Measurements from ENCODE around the gene PKP4.
A peak's percentile ranks its signal among the peaks of the same experiment; 100 is the strongest.
"Not testable (repeated sequence)": the region's sequence is repeated elsewhere in the genome, so short reads cannot be mapped to it uniquely, and the experiment has no call there.

The PKP4 gene

GRCh38 chr2:158473300-158473699 lies 16.5 kb downstream of the PKP4 start:
- DNase-seq (ENCODE audit: low spot score) = not testable (repeated sequence)

DNA sequence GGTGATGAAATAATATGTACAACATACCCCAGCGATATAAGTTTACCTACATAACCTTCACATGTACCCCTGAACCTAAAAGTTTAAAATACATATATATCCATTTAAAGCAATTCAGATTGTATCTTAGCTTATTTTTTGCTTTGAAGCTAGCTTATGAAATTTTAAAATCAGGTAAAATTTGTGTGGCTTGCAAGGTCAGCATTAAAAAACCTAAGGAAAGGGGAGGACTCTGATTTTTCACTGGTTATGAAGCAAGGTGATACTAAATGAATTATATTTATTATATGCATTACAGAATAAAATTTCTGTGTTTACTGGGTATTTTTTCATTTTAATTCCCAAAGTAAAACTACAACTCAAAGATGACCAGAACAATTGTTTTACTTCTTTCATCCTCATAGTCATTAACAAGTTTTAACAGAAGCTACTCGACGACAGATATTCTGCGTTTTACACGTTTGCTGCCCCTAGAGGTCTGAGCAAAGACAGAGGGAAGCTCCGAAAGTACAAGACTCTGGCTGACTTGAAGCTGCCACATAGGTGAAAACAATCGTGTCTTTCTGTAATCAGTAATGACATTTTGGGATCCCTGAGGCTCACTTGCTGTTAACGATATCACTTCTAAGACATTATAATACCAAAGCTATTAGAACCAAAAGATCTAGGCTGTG lies 17.1 kb downstream of the PKP4 start:
- DNase-seq (ENCODE audit: low spot score) = no peak

- DNase-seq (ENCODE audit: low spot score) = not testable (repeated sequence)
Measured at GRCh38 chr2:158474526-158475011, 17.8 kb downstream of the PKP4 start.

DNA sequence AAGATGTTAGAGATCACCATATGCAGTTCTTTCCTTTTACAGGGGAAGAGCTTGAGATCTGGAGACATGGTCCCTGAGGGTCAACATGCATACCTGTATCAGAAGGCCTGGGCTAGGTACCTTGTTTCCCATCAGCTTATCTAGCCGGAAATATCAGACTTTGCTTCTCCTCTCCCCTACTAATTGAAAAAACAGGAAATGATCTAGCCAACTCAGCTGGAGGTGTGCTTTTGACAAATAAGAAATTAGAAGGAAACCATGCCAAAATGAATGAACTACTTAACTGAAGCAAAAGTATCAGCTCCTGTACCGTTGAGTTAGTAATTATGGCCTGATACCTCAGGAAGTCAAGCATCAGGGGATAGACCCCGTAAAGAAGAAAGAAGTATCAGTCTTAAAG lies 20.4 kb downstream of the PKP4 start:
- DNase-seq (ENCODE audit: low spot score) = no peak

- DNase-seq (ENCODE audit: low spot score) = no peak
Measured at GRCh38 chr2:158478237-158478636, 21.5 kb downstream of the PKP4 start.

- DNase-seq (ENCODE audit: low spot score) = no peak
Measured at GRCh38 chr2:158478816-158479215, 22.1 kb downstream of the PKP4 start.

GRCh38 chr2:158481116-158481515 lies 24.4 kb downstream of the PKP4 start:
- DNase-seq (ENCODE audit: low spot score) = no peak

DNA sequence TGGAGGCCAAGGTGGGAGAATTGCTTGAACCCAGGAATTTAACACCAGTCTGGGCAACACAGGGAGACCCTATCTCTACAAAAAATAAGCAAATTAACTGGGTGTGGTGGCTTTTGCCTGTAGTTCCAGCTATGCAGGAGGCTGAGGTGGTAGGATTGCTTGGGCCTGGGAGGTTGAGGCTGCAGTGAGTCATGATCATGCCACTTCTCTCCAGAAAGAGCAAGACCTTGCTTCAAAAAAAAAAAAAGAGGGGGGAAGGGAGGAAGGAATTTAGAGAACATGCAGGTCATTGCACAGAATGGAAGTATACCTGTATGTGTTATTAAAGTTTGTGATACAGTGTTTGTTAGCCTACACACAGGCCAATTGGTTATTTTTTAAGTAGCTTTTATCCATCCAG lies 25.8 kb downstream of the PKP4 start:
- no peak for DNase-seq (ENCODE audit: low spot score)

- no peak for DNase-seq (ENCODE audit: low spot score)
Measured at GRCh38 chr2:158484892-158485556, 28.3 kb downstream of the PKP4 start.

- no peak for DNase-seq (ENCODE audit: low spot score)
Measured at GRCh38 chr2:158486150-158486969, 29.6 kb downstream of the PKP4 start.

GRCh38 chr2:158486970-158487325 lies 30.2 kb downstream of the PKP4 start:
- DNase-seq (ENCODE audit: low spot score) = no peak

- DNase-seq (ENCODE audit: low spot score) = no peak
Measured at GRCh38 chr2:158487419-158487818, 30.7 kb downstream of the PKP4 start.

- DNase-seq (ENCODE audit: low spot score) = no peak
Measured at GRCh38 chr2:158488442-158489216, 31.9 kb downstream of the PKP4 start.

- no peak for DNase-seq (ENCODE audit: low spot score)
Measured at GRCh38 chr2:158489366-158490112, 32.8 kb downstream of the PKP4 start.

DNA sequence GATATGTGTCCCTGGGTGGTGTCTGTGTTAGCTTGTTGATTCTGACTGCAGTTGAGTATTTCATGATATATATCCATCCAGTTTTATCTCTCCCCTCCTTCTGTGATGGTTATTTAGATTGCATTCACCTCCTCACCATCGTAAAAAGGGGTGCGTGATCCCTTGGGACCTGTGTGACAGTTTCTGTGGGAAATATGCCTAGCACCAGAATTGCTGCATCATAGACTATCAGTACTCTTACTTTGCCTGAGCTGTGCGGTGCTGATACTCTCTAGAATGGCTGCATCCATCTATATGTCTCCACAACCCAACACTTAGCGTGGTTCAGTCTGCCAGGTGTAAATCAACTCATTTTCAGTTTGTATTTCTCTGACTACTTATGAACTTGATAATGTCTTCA lies 34.3 kb downstream of the PKP4 start:
- no peak for DNase-seq (ENCODE audit: low spot score)

- peak; percentile 67 for DNase-seq (ENCODE audit: low spot score)
Measured at GRCh38 chr2:158493458-158493857, 36.7 kb downstream of the PKP4 start.

GRCh38 chr2:158495175-158495574 lies 38.4 kb downstream of the PKP4 start:
- no peak for DNase-seq (ENCODE audit: low spot score)

DNA sequence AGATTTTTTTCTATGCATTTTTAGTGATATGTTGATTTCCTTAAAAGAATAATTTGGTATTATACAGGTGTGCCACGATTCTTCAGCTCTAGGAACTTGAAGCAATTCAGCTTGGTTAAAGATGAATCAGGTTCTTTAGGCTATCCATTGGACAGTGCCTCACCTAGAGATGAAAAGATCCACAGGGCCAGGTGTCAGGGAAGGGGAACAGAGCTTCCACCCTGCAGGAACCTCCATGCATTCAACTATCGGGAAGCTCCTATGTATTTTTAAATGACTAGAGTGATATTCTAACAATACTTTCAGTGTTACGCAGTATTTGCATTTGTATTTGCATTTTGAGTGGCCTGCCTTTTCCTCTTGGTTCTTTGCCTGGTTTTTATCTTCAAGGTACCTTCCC lies 40.2 kb downstream of the PKP4 start:
- no peak for DNase-seq (ENCODE audit: low spot score)

DNA sequence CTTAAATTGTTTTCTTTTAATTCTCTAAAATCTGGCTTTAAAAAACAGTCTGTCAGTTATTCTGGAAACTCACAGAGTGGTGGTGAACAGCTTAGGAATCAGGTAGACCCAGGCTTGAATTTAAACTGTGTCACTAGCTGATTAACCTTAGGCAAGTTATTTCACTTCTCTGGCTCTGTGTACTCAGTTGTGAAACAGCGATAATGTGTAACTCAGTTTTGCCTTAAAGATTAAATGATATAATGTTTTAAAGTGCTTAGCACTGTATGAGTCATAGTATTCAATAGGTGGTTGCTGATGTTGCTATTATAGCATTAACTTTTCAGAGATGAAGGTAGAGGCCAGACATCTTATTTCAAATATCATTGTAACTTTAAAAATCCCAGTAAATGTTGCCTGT lies 40.7 kb downstream of the PKP4 start:
- no peak for DNase-seq (ENCODE audit: low spot score)

- DNase-seq (ENCODE audit: low spot score) = no peak
Measured at GRCh38 chr2:158498043-158498748, 41.4 kb downstream of the PKP4 start.

DNA sequence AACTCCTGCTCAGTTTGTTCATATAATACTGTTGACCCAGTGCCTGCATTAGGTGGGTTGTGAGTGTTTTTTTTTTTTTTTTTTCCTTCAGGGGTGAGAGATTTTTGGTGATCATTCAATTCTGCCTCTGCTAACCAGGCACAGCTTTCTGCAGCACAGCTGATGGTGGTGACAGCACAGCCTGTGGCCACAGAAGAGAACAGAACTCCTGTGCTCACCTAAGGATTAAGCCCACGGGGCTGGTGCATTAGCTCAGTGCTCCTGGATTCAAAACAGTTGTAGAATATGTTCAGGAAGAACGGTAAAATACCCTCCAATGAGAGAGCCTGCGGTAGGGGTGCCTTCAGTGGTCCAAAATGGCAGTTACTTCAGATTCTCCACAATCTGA lies 42.0 kb downstream of the PKP4 start:
- no peak for DNase-seq (ENCODE audit: low spot score)
